Stimulated activated naive CD8-positive, alpha-beta T cell treated with anti-CD3 and anti-CD28 coated beads, Interleukin-15, Interleukin-2, amounts not matched to agents 100 U/mL and 50 U/mL, for 24 hours (primary cell): Measurements from ENCODE around the gene CREB3L1.

ENCODE experiments used
- ATAC-seq: fragments of 150-1000 bp; cut with Tn5 transposase; one replicate; pipeline ENCODE4 v1.10.0; 2021
- DNase-seq: peaks from one replicate; pipeline ENCODE4 v3.0.0; 2021

Gene CREB3L1

GRCh38 chr11:46364056-46364455 lies 86.6 kb downstream of the CREB3L1 start:
- DNase-seq (no peak), ATAC-seq (no peak)

DNA sequence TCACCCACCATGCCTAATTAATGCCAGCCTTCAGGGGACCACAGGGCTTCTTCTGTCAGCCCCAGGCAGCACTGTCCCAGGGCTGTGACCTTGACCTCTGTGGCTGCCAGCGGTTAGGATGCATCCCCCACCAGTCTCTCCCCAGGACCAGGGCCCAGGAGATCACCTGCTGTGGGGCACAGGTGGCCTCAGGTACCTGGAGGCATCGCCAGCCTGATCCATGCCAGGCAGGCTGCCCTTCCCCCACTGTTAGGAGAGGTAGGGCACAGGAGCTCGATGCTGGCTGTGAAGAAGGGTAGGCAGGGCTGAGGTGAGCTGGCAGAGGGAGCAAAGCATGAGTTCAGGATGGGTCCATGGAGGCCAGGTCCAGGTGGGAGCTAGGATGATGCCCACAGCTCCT lies 87.3 kb downstream of the CREB3L1 start:
- ATAC-seq, result no peak
- no peak for DNase-seq

- ATAC-seq (no peak), DNase-seq (no peak)
These were observed 88.8 kb downstream of the CREB3L1 start for GRCh38 chr11:46366260-46366659.

GRCh38 chr11:46366661-46367161 lies 89.2 kb downstream of the CREB3L1 start:
- DNase-seq (no peak), ATAC-seq (no peak)

GRCh38 chr11:46367244-46367915 lies 89.9 kb downstream of the CREB3L1 start:
- DNase-seq (peak; percentile 86), ATAC-seq (peak; percentile 75)

GRCh38 chr11:46367916-46368267 lies 90.4 kb downstream of the CREB3L1 start:
- DNase-seq, result no peak
- no peak for ATAC-seq

DNA sequence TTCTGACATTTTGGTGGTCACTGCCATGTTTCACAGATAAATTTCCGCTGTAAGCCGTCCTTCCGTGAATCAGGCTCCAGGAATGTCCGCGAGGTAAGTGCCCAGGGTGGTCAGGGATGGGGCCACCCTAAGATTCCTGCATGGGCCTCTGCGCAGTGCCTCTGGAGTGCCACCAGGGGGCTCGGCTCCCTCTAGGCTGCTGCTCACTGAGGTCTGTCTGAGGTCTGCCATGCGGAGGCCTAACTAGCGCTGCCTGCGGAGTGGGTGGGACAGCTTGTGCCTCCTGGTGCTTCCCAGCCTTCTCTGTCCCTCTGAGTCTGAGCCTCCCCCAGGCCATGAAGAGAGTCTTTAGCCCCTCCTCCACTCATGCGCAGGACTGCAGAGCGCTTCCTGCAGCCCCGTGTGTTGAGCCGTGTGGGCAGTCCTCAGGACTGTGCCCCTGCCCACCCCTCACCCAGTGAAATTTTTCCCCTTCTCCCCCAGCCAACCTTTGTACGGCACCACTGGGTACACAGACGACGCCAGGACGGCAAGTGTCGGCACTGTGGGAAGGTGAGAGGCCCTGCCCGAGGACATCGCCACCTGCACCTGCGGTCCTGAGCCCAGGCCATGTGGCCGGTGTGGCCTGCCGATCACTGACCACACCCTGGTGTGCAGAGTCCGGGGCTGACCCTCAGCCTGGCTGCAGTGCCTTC lies 92.1 kb downstream of the CREB3L1 start:
- ATAC-seq, result peak; percentile 71

DNA sequence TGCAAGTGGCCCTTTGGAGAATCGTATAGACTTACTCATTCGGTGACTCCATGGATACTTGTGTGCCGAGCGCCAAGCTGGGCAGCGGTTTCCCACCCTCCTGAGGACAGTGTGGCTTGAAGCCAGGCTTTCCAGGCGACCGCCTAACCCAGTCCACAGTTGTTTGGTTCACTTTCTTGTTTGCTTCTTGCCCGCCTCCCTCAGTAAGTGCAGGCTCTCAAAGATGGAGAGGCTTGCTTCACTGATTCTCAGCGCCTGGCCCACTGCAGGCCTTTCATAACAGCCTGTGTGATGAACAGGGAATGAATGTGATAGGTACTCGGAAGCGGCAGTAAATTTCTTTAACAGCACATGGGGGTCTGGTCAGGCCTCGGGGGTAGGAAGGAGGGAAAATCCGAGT lies 92.8 kb downstream of the CREB3L1 start:
- ATAC-seq, result no peak

More for the DNA sequence above, 92.1 kb downstream of the CREB3L1 start:
- DNase-seq, result peak; percentile 73

More for the DNA sequence above, 92.8 kb downstream of the CREB3L1 start:
- no peak for DNase-seq
